NT2/D1 (cell line): ENCODE measurements around the gene POLE2.
"Not testable (repeated sequence)": the region's sequence is repeated elsewhere in the genome, so short reads cannot be mapped to it uniquely, and the experiment has no call there.

Experiments
- DNase-seq: peaks from one replicate; pipeline ENCODE4 v3.0.0-alpha.2; 2011; ENCODE audit warnings: low read depth, low spot score
- H3K27me3 ChIP-seq: 2 replicates; pipeline ENCODE4 v1.6.0; 2011; ENCODE audit warnings: mild to moderate bottlenecking; ENCODE audit not compliant: insufficient read length, insufficient read depth
- H3K36me3 ChIP-seq: 2 replicates; pipeline ENCODE4 v1.6.1; 2011; ENCODE audit warnings: mild to moderate bottlenecking, low read length, mixed read lengths; ENCODE audit not compliant: insufficient read depth, insufficient read length
- H3K4me1 ChIP-seq: 2 replicates; pipeline ENCODE4 v1.5.1; 2011; ENCODE audit not compliant: insufficient read depth, insufficient read length
- H3K4me3 ChIP-seq: 2 replicates; pipeline ENCODE4 v1.5.1; 2011; ENCODE audit warnings: low read depth; ENCODE audit not compliant: insufficient read length
- H3K9ac ChIP-seq: 2 replicates; pipeline ENCODE4 v1.6.0; 2011; ENCODE audit warnings: low read depth; ENCODE audit not compliant: insufficient read length
- H3K9me3 ChIP-seq: 2 replicates; pipeline ENCODE4 v1.5.1; 2011; ENCODE audit warnings: mild to moderate bottlenecking, low read length; ENCODE audit not compliant: insufficient read depth
- SUZ12 ChIP-seq: IDR thresholded peaks from 2 replicates; pipeline ENCODE4 v1.6.1; 2011; ENCODE audit not compliant: insufficient read length, insufficient read depth; ENCODE audit errors: extremely low read depth
- YY1 ChIP-seq: IDR thresholded peaks from 2 replicates; pipeline ENCODE4 v1.6.1; 2011; ENCODE audit not compliant: insufficient read length, insufficient read depth
- ZNF274 ChIP-seq: IDR thresholded peaks from 2 replicates; pipeline ENCODE4 v1.6.1; 2011; ENCODE audit warnings: mild to moderate bottlenecking, low read depth, low read length

POLE2 gene

DNA sequence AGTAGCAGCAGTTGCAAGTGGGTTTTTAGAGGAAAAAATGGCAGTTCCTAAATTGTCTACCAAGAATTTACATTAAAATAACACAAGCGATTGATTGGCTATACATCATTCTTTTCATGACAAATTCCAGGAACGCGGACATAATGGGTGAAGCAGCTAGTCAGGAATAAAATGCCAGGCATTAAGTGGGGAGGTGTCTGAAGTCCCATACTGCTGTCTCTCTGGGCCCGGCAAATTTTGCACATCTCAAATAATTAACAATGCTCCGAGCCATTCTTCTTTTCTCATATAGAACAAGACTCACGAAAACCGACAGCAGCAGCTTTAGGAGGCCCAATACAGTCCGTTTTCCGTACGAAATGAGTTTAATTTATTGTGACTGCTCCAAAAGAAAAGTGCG is 68.3 kb downstream of the POLE2 start:
- peak overlapping the region; percentile 79 for H3K4me3 ChIP-seq
- peak overlapping the region; percentile 80 for H3K9ac ChIP-seq
- peaks cover 40% of the 10 kb centered on the region for H3K36me3 ChIP-seq
- no peaks in the 10 kb centered on the region for H3K27me3 ChIP-seq
- no peaks in the 10 kb centered on the region for H3K9me3 ChIP-seq
- no peak for TF ChIP-seq YY1
- no peak for TF ChIP-seq SUZ12
- TF ChIP-seq ZNF274: no peak
- H3K4me1 ChIP-seq: no peaks in the 10 kb centered on the region
- no peak for DNase-seq

DNA sequence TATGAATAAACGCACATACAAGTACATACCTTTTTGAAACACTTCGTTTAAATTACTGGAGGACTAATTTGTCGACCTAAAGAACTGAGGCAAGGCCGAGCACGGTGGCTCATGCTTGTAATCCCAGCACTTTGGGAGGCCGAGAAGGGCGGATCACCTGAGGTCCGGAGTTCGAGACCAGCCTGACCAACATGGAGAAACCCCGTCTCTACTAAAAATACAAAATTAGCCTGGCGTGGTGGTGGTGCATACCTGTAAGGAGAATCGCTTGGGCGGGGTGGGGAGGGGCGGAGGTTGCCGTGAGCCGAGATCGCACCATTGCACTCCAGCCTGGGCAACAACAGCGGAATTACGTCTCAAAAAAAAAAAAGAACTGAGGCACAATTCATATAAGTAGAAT is 68.7 kb downstream of the POLE2 start:
- not testable (repeated sequence) for H3K4me1 ChIP-seq, H3K9me3 ChIP-seq, DNase-seq, H3K27me3 ChIP-seq
- peaks cover 45% of the 10 kb centered on the region for H3K36me3 ChIP-seq
- peak overlapping the region; percentile 80 for H3K9ac ChIP-seq
- H3K4me3 ChIP-seq: peak overlapping the region; percentile 79

DNA sequence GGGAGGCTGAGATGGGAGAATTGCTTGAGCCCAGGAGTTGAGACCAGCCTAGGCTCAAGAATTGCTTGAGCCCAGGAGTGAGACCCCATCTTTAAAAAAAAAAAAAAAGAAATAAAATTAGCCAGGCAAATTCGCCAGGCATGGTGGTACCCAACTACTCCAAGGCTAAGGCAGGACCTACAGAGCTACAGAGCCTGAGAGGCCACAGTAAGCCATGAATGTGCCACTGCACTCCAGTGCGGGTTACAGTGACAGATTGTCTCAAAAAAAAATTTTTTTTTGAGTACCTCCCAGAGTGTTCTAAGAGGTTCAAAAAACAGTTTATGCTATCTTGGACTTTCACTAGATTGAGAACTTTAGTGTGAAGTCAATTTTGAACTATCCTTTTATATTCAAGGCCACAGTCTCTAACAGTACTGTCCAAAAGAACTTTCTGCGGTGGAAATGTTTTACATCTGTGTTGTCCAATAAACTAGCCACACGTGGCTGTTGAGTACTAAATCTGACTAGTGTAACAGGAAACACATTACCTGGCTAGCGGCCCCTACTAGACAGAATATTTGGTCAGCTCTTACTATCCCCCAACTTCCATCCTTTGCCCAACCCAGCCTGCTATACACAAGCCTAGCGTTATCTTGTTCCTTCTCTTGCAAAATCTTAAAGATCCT is 70.0 kb downstream of the POLE2 start:
- Histone ChIP-seq H3K27me3 (no peaks in the 10 kb centered on the region), H3K4me1 (no peaks in the 10 kb centered on the region), H3K9ac (no peak overlapping the region), H3K9me3 (no peaks in the 10 kb centered on the region), H3K4me3 (no peak overlapping the region), H3K36me3 (peaks cover 40% of the 10 kb centered on the region)
- DNase-seq: no peak
- TF ChIP-seq ZNF274 (no peak), SUZ12 (no peak), YY1 (no peak)

DNA sequence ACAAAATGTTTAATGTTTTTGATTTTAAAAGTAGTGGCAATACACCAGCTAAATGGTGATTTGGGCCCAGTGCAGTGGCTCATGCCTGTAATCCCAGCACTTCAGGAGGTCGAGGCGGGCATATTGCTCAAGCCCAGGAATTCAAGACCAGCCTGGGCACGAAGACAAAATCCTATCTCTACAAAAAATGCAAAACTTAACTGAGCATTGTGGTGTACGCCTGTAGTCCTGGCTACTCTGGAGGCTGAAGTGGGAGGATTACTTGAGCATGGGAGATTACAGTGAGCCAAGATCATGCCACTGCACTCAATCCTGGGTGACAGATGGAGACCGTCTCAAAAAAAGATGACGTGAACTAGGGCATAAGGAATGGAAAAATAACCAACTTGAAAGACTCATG is 72.2 kb downstream of the POLE2 start:
- H3K27me3 ChIP-seq: no peaks in the 10 kb centered on the region
- H3K9ac ChIP-seq: no peak overlapping the region
- no peaks in the 10 kb centered on the region for H3K4me1 ChIP-seq
- H3K9me3 ChIP-seq: no peaks in the 10 kb centered on the region
- H3K4me3 ChIP-seq: no peak overlapping the region
- H3K36me3 ChIP-seq: peaks cover 31% of the 10 kb centered on the region
- TF ChIP-seq ZNF274 (no peak), SUZ12 (no peak), YY1 (no peak)
- no peak for DNase-seq

DNA sequence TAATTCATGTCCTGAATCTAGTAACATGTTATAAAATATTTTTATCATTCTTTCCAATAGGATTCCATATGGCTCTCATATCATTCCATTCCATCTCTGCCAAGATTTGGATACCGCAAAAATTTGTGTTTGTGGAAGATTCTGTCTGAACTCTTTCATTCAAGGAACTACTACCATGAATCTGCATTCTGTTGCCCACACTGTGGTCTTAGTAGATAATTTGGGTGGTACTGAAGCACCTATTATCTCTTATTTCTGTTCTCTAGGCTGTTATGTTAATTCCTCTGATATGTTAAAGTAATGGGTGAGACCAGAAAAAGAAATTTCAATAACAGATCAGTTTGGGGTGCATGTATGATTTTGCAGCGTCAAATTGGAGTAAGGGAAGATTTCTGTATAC is 73.8 kb downstream of the POLE2 start:
- Histone ChIP-seq H3K9me3 (no peaks in the 10 kb centered on the region), H3K4me1 (no peaks in the 10 kb centered on the region), H3K9ac (no peak overlapping the region), H3K36me3 (peaks cover 36% of the 10 kb centered on the region), H3K27me3 (no peaks in the 10 kb centered on the region), H3K4me3 (no peak overlapping the region)
- no peak for DNase-seq
- TF ChIP-seq YY1 (no peak), ZNF274 (no peak), SUZ12 (no peak)

DNA sequence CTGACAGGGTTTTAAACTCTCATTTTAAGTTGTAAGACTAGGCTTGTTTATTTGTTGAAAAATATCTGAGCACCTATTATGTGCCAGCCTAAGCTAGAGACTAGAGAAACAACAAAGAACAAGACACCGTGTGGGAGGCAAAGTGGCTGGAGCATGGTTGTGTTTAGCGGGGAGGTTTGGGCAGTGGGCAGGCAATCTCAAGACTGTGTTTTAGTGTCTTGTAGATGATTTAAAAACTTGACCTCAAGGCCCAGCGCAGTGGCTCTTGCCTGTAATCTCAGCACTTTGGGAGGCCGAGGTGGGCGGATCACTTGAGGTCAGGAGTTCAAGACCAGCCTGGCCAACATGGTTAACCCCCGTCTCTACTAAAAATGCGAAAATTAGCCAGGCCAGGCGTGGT is 75.3 kb downstream of the POLE2 start:
- no peak for TF ChIP-seq SUZ12
- TF ChIP-seq ZNF274: no peak
- no peak for TF ChIP-seq YY1
- H3K36me3 ChIP-seq: peaks cover 30% of the 10 kb centered on the region
- no peak overlapping the region for H3K4me3 ChIP-seq
- H3K9ac ChIP-seq: no peak overlapping the region
- H3K4me1 ChIP-seq: no peaks in the 10 kb centered on the region
- DNase-seq: no peak
- no peaks in the 10 kb centered on the region for H3K27me3 ChIP-seq
- H3K9me3 ChIP-seq: no peaks in the 10 kb centered on the region

DNA sequence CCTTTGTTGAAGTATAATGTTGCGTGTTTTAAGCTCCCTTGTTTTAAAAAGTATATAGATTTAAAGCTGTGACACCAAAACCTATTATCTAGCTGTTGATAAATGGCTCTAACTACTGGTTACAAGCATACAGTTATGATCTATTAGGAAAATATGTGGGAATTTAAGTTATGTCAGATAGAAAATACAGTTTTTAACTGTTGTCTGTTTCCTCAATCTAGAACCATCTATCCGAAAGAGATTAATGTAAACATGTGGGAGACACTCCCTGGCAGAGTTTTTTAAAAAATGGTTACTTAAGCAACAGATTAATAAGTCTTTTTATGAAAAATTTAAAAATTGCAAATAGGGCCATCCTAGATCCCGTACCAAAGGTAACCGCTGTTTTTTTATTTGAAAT is 75.8 kb downstream of the POLE2 start:
- no peaks in the 10 kb centered on the region for H3K4me1 ChIP-seq
- H3K36me3 ChIP-seq: peaks cover 29% of the 10 kb centered on the region
- TF ChIP-seq YY1 (no peak), SUZ12 (no peak), ZNF274 (no peak)
- H3K4me3 ChIP-seq: no peak overlapping the region
- DNase-seq: no peak
- no peak overlapping the region for H3K9ac ChIP-seq
- no peaks in the 10 kb centered on the region for H3K9me3 ChIP-seq
- H3K27me3 ChIP-seq: no peaks in the 10 kb centered on the region

DNA sequence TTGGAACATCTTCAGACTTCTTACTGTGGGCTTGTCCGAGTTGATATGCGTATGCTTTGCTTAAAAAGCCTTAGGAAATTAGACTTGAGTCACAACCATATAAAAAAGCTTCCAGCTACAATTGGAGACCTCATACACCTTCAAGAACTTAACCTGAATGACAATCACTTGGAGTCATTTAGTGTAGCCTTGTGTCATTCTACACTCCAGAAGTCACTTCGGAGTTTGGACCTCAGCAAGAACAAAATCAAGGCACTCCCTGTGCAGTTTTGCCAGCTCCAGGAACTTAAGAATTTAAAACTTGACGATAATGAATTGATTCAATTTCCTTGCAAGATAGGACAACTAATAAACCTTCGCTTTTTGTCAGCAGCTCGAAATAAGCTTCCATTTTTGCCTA is 80.4 kb downstream of the POLE2 start:
- no peak for DNase-seq
- no peaks in the 10 kb centered on the region for H3K4me1 ChIP-seq
- no peak overlapping the region for H3K9ac ChIP-seq
- H3K27me3 ChIP-seq: no peaks in the 10 kb centered on the region
- TF ChIP-seq ZNF274: no peak
- no peak for TF ChIP-seq SUZ12
- no peak for TF ChIP-seq YY1
- H3K4me3 ChIP-seq: no peak overlapping the region
- H3K9me3 ChIP-seq: no peaks in the 10 kb centered on the region
- H3K36me3 ChIP-seq: peaks cover 44% of the 10 kb centered on the region
